Lower leg skin (tissue), 4 donors: ENCODE measurements around the gene DSTN. TPM values are rescaled to one million over a fixed set of nuclear protein-coding genes. Genes with fewer than 3 reads are reported as not detected.

ENCODE experiments used
- DNase-seq, 2 donors: peaks; one replicate each; pipeline ENCODE4 v3.0.0-alpha.2; 2019; ENCODE audit warnings: low spot score in 2 of 2
- H3K4me3 ChIP-seq: fragments of 200-600 bp; sonication (generic); 2 replicates; pipeline ENCODE4 v1.5.1; 2017; ENCODE audit warnings: mild to moderate bottlenecking, low read depth; ENCODE audit not compliant: poor library complexity, severe bottlenecking
- CTCF ChIP-seq, 3 donors: fragments of 450-650 bp; IDR thresholded peaks; one replicate each; pipeline ENCODE4 v1.5.1; 2016; ENCODE audit warnings: antibody characterized with exemption in 3 of 3, mild to moderate bottlenecking in 3 of 3, moderate library complexity in 2 of 3
- POLR2A ChIP-seq, 2 donors: fragments of 450-650 bp; IDR thresholded peaks; one replicate each; pipeline ENCODE4 v1.6.1; 2016 to 2017; ENCODE audit warnings: antibody characterized with exemption in 2 of 2, mild to moderate bottlenecking in 1 of 2, moderate library complexity in 1 of 2
- WGBS, 2 donors: methylation state at CpG; one replicate each; pipeline ENCODE4 v1.1.5; 2018; 5-methylcytosine and 5-hydroxymethylcytosine counted together
- intact Hi-C: fragments of 100-400 bp; cut with DNase I; formaldehyde crosslinking; loops from one replicate; pipeline ENCODE4 v1.15.0; 2023; ENCODE audit warnings: low total_unique reads
- total RNA-seq, 4 donors: library from RNA; depleted of rRNA; stranded (reverse); fragments of >200 nt; gene quantifications; one replicate each; pipeline ENCODE4 v1.1.0, GENCODE V29; 2016

Gene DSTN
- total RNA-seq, 4 donors from 2014 or later, result 237 to 335 (median 290) TPM

- DNase-seq, result no peak
- TF ChIP-seq POLR2A (IDR thresholded peaks at IDR 0.05) (no peak), CTCF (IDR thresholded peaks at IDR 0.05) (no peak)
- intact Hi-C loops, result no loop called here
- 92 to 98% methylated on average over 3 of the region's 3 CpGs for WGBS, 2 donors
- no peak overlapping the region for H3K4me3 ChIP-seq
These were observed 28.3 kb upstream of the DSTN start for GRCh38 chr20:17541596-17541995.

GRCh38 chr20:17541996-17542395 is 27.9 kb upstream of the DSTN start:
- DNase-seq, result no peak
- intact Hi-C loops, result no loop called here
- no peak overlapping the region for H3K4me3 ChIP-seq
- no peak for TF ChIP-seq CTCF (IDR thresholded peaks at IDR 0.05)
- no peak for TF ChIP-seq POLR2A (IDR thresholded peaks at IDR 0.05)
- WGBS, 2 donors, result 78 to 87% methylated on average over 5 of the region's 5 CpGs

GRCh38 chr20:17542481-17542880 is 27.4 kb upstream of the DSTN start:
- TF ChIP-seq POLR2A (IDR thresholded peaks at IDR 0.05) (no peak), CTCF (IDR thresholded peaks at IDR 0.05) (no peak)
- no peak overlapping the region for H3K4me3 ChIP-seq
- no peak for DNase-seq
- intact Hi-C loops, result no loop called here
- 92 to 100% methylated on average over 1 of the region's 1 CpG for WGBS, 2 donors

- intact Hi-C loops, result no loop called here
- WGBS, 2 donors, result 50% methylated on average over 4 of the region's 4 CpGs
- DNase-seq, result no peak
- no peak overlapping the region for H3K4me3 ChIP-seq
- no peak for TF ChIP-seq POLR2A (IDR thresholded peaks at IDR 0.05)
- no peak for TF ChIP-seq CTCF (IDR thresholded peaks at IDR 0.05)
These were observed 26.9 kb upstream of the DSTN start for GRCh38 chr20:17542993-17543412.

- DNase-seq, result no peak
- no peak overlapping the region for H3K4me3 ChIP-seq
- 61 to 62% methylated on average over 5 of the region's 5 CpGs for WGBS, 2 donors
- TF ChIP-seq CTCF (IDR thresholded peaks at IDR 0.05), result no peak
- TF ChIP-seq POLR2A (IDR thresholded peaks at IDR 0.05), result no peak
- intact Hi-C loops, result no loop called here
These were observed 26.2 kb upstream of the DSTN start for GRCh38 chr20:17543531-17544131.

GRCh38 chr20:17545127-17545526 is 24.7 kb upstream of the DSTN start:
- TF ChIP-seq POLR2A (IDR thresholded peaks at IDR 0.05), result no peak
- TF ChIP-seq CTCF (IDR thresholded peaks at IDR 0.05), result no peak
- DNase-seq, result no peak
- WGBS, 2 donors, result 91 to 92% methylated on average over 4 of the region's 4 CpGs
- intact Hi-C loops, result no loop called here
- no peak overlapping the region for H3K4me3 ChIP-seq
